ENCODE measurements around the gene S100G. TPM values are rescaled to one million over a fixed set of nuclear protein-coding genes. Genes with fewer than 3 reads are reported as not detected.
"Not testable (repeated sequence)": the region's sequence is repeated elsewhere in the genome, so short reads cannot be mapped to it uniquely, and the experiment has no call there.

Gene S100G
- total RNA-seq, 2 donors from 2014 or later, result not detected

GRCh38 chrX:16606142-16606720 lies 43.7 kb upstream of the S100G start:
- intact Hi-C loops (cut with DNase I), result no loop called here
- ATAC-seq, result no peak
- H3K27me3 ChIP-seq, result no peaks in the 10 kb centered on the region
- H3K4me1 ChIP-seq, result peaks cover 14% of the 10 kb centered on the region
- 72 to 92% methylated on average over 4 of the region's 4 CpGs for WGBS, 2 donors
- H3K36me3 ChIP-seq (replicated peaks in 1 of 2; ENCODE audit: insufficient read depth in 1 of 2, low read depth in 2 of 2), result no peaks in the 10 kb centered on the region
- no peaks in the 10 kb centered on the region for H3K9me3 ChIP-seq
- no peak overlapping the region for H3K27ac ChIP-seq
- no peak for TF ChIP-seq POLR2A (IDR thresholded peaks at IDR 0.05)
- TF ChIP-seq, protein P1, sequence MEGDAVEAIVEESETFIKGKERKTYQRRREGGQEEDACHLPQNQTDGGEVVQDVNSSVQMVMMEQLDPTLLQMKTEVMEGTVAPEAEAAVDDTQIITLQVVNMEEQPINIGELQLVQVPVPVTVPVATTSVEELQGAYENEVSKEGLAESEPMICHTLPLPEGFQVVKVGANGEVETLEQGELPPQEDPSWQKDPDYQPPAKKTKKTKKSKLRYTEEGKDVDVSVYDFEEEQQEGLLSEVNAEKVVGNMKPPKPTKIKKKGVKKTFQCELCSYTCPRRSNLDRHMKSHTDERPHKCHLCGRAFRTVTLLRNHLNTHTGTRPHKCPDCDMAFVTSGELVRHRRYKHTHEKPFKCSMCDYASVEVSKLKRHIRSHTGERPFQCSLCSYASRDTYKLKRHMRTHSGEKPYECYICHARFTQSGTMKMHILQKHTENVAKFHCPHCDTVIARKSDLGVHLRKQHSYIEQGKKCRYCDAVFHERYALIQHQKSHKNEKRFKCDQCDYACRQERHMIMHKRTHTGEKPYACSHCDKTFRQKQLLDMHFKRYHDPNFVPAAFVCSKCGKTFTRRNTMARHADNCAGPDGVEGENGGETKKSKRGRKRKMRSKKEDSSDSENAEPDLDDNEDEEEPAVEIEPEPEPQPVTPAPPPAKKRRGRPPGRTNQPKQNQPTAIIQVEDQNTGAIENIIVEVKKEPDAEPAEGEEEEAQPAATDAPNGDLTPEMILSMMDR (IDR thresholded peaks at IDR 0.05), result no peak
- H3K4me3 ChIP-seq, result no peak overlapping the region
- DNase-seq, result no peak

DNA sequence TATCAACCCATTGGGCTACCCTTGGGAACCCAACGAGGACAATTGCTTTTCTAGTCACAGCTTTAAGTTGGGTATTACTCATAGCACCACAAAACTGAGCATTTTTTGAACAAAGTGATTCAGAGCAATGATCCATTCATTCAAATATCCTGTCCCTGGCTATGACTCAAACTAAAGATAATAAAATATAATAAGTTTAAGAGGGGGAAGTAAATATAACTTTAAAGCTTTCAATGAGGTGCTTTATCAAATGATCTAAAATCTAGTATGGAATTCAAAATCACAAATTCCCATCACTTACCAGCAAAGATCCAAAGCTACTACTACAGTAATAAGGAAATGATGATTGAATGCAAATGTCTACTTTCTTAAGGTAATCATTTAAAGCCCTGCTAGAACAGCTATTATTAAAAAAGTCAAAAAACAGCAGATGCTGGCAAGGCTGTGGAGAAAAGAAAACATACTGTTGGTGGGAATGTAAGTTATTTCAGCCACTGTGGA lies 39.8 kb upstream of the S100G start:
- Histone ChIP-seq H3K27ac (no peak overlapping the region), H3K27me3 (no peaks in the 10 kb centered on the region), H3K4me1 (peaks cover 3% of the 10 kb centered on the region), H3K9me3 (no peaks in the 10 kb centered on the region), H3K4me3 (no peak overlapping the region), H3K36me3 (replicated peaks in 1 of 2; ENCODE audit: insufficient read depth in 1 of 2, low read depth in 2 of 2) (no peaks in the 10 kb centered on the region)
- WGBS, 2 donors, result 85 to 100% methylated on average over 1 of the region's 1 CpG
- DNase-seq, result no peak
- TF ChIP-seq, protein P1 (IDR thresholded peaks at IDR 0.05), result no peak
- no peak for TF ChIP-seq POLR2A (IDR thresholded peaks at IDR 0.05)
- ATAC-seq, result no peak
- intact Hi-C loops (cut with DNase I), result no loop called here

DNA sequence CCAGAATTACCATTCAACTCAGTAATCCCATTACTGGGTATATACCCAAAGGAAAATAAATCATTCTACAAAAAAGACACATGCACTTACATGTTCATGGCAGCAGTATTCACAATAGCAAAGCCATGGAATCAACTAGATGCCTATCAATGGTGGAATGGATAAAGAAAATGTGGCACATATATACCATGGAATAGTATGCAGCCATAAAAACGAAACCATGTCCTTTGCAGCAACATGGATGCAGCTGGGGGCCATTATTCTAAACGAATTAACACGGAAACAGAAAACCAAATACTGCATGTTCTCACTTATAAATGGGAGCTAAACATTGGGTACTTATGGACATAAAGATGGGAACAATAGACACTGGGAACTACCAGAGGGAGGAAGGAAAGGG lies 39.3 kb upstream of the S100G start:
- DNase-seq; intact Hi-C loops (cut with DNase I); H3K4me1 ChIP-seq; H3K9me3 ChIP-seq; H3K36me3 ChIP-seq (replicated peaks in 1 of 2; ENCODE audit: insufficient read depth in 1 of 2, low read depth in 2 of 2); H3K4me3 ChIP-seq; H3K27ac ChIP-seq; ATAC-seq; H3K27me3 ChIP-seq: not testable (repeated sequence)
- WGBS, 2 donors, result 94 to 98% methylated on average over 3 of the region's 3 CpGs

DNA sequence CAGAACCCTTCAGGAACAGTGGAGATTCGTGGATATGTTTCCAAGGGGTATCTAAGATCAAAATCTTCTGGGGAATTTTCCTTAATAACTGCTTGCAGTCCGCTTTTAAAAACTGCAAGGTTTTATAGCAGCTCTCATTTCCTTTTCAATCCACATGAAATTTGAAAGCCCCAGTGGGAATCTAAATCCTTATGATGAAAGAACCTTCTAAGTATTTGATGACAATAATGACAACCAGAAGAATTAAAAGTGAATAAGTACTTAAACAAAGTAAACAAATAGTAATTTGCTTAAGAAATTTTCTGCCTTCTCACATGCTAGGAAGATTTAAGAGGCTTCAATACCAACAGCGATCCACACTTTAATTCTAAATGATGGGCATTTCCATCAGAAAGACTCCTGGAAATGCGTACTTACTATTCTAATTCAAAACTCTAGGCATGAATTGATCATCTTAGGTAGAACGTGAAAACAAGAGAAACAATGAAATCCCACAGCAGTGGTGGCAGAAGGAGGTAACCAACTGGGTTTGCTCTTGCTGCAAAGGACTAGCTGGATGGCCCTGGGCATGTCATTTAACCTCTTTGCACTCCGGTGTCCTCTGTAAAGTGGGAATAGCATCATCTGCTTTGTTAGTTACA lies 37.6 kb upstream of the S100G start:
- Histone ChIP-seq H3K4me3 (no peak overlapping the region), H3K4me1 (no peaks in the 10 kb centered on the region), H3K27me3 (no peaks in the 10 kb centered on the region), H3K27ac (no peak overlapping the region), H3K9me3 (no peaks in the 10 kb centered on the region), H3K36me3 (replicated peaks in 1 of 2; ENCODE audit: insufficient read depth in 1 of 2, low read depth in 2 of 2) (no peaks in the 10 kb centered on the region)
- no peak for ATAC-seq
- TF ChIP-seq POLR2A (IDR thresholded peaks at IDR 0.05), result no peak
- TF ChIP-seq, protein P1 (IDR thresholded peaks at IDR 0.05), result no peak
- 86 to 88% methylated on average over 6 of the region's 6 CpGs for WGBS, 2 donors
- intact Hi-C loops (cut with DNase I), result no loop called here
- no peak for DNase-seq

GRCh38 chrX:16617382-16617781 lies 32.6 kb upstream of the S100G start:
- H3K9me3 ChIP-seq, result no peaks in the 10 kb centered on the region
- TF ChIP-seq, protein P1 (IDR thresholded peaks at IDR 0.05), result no peak
- TF ChIP-seq POLR2A (IDR thresholded peaks at IDR 0.05), result no peak
- H3K4me3 ChIP-seq, result no peak overlapping the region
- no peak overlapping the region for H3K27ac ChIP-seq
- DNase-seq, result no peak
- WGBS, 2 donors, result 20 to 42% methylated on average over 1 of the region's 1 CpG
- no peaks in the 10 kb centered on the region for H3K4me1 ChIP-seq
- no peaks in the 10 kb centered on the region for H3K27me3 ChIP-seq
- intact Hi-C loops (cut with DNase I), result no loop called here
- no peaks in the 10 kb centered on the region for H3K36me3 ChIP-seq (replicated peaks in 1 of 2; ENCODE audit: insufficient read depth in 1 of 2, low read depth in 2 of 2)
- no peak for ATAC-seq

Measured in body of pancreas (tissue), 4 donors.